ENCODE results near the gene MUC5AC.
"Not testable (repeated sequence)": the region's sequence is repeated elsewhere in the genome, so short reads cannot be mapped to it uniquely, and the experiment has no call there.

MUC5AC gene

GRCh38 chr11:1240771-1241170 lies 83.0 kb downstream of the MUC5AC start:
- no peak for TF ChIP-seq CTCF (IDR thresholded peaks at IDR 0.05; ENCODE audit: low read depth, low read length, missing control alignments)
- H3K4me3 ChIP-seq (ENCODE audit: low read depth, low read length) = no peak overlapping the region
- no peak for DNase-seq (ENCODE audit: low read depth)

GRCh38 chr11:1241706-1242105 lies 84.0 kb downstream of the MUC5AC start:
- DNase-seq (ENCODE audit: low read depth) = no peak
- TF ChIP-seq CTCF (IDR thresholded peaks at IDR 0.05; ENCODE audit: low read depth, low read length, missing control alignments) = no peak

GRCh38 chr11:1242289-1242688 lies 84.5 kb downstream of the MUC5AC start:
- no peak for DNase-seq (ENCODE audit: low read depth)
- H3K4me3 ChIP-seq (ENCODE audit: low read depth, low read length) = no peak overlapping the region
- TF ChIP-seq CTCF (IDR thresholded peaks at IDR 0.05; ENCODE audit: low read depth, low read length, missing control alignments) = no peak

More at GRCh38 chr11:1241706-1242105, 84.0 kb downstream of the MUC5AC start:
- no peak overlapping the region for H3K4me3 ChIP-seq (ENCODE audit: low read depth, low read length)

GRCh38 chr11:1242751-1243150 lies 85.0 kb downstream of the MUC5AC start:
- not testable (repeated sequence) for H3K4me3 ChIP-seq (ENCODE audit: low read depth, low read length); DNase-seq (ENCODE audit: low read depth)

- not testable (repeated sequence) for DNase-seq (ENCODE audit: low read depth)
Observed at GRCh38 chr11:1243521-1243920, 85.8 kb downstream of the MUC5AC start.

GRCh38 chr11:1244557-1244956 lies 86.8 kb downstream of the MUC5AC start:
- not testable (repeated sequence) for H3K4me3 ChIP-seq (ENCODE audit: low read depth, low read length); DNase-seq (ENCODE audit: low read depth)

More at GRCh38 chr11:1243521-1243920, 85.8 kb downstream of the MUC5AC start:
- not testable (repeated sequence) for H3K4me3 ChIP-seq (ENCODE audit: low read depth, low read length)

- H3K4me3 ChIP-seq (ENCODE audit: low read depth, low read length); DNase-seq (ENCODE audit: low read depth): not testable (repeated sequence)
Observed at GRCh38 chr11:1245717-1246116, 88.0 kb downstream of the MUC5AC start.

GRCh38 chr11:1246301-1246700 lies 88.5 kb downstream of the MUC5AC start:
- not testable (repeated sequence) for DNase-seq (ENCODE audit: low read depth); H3K4me3 ChIP-seq (ENCODE audit: low read depth, low read length)

GRCh38 chr11:1247026-1247425 lies 89.3 kb downstream of the MUC5AC start:
- DNase-seq (ENCODE audit: low read depth); H3K4me3 ChIP-seq (ENCODE audit: low read depth, low read length): not testable (repeated sequence)

GRCh38 chr11:1248951-1249350 lies 91.2 kb downstream of the MUC5AC start:
- not testable (repeated sequence) for H3K4me3 ChIP-seq (ENCODE audit: low read depth, low read length); DNase-seq (ENCODE audit: low read depth)

GRCh38 chr11:1250411-1250810 lies 92.7 kb downstream of the MUC5AC start:
- not testable (repeated sequence) for H3K4me3 ChIP-seq (ENCODE audit: low read depth, low read length); DNase-seq (ENCODE audit: low read depth)
